HUES6 (cell line): ENCODE data around the gene TUBAL3.
"Not testable (repeated sequence)": the region's sequence is repeated elsewhere in the genome, so short reads cannot be mapped to it uniquely, and the experiment has no call there.

ENCODE experiments used
- H3K27ac ChIP-seq: 2 replicates; pipeline ENCODE4 v1.7.0; 2013; ENCODE audit warnings: low read depth, mild to moderate bottlenecking, low read length, inconsistent platforms
- H3K27me3 ChIP-seq: 2 replicates; pipeline ENCODE4 v1.6.1; 2013; ENCODE audit warnings: low read length; ENCODE audit not compliant: control insufficient read depth, insufficient read depth
- H3K36me3 ChIP-seq: 2 replicates; pipeline ENCODE4 v1.6.1; 2013; ENCODE audit warnings: low read length; ENCODE audit not compliant: control insufficient read depth, insufficient read depth
- H3K4me1 ChIP-seq: 2 replicates; pipeline ENCODE4 v1.6.1; 2013; ENCODE audit warnings: low read length; ENCODE audit not compliant: control insufficient read depth, insufficient read depth
- H3K4me3 ChIP-seq: 2 replicates; pipeline ENCODE4 v1.5.1; 2013; ENCODE audit warnings: low read depth, low read length
- H3K9ac ChIP-seq: one replicate; pipeline ENCODE4 v1.6.1; 2013; ENCODE audit warnings: mild to moderate bottlenecking, low read length
- H3K9me3 ChIP-seq: 2 replicates; pipeline ENCODE4 v1.6.1; 2013; ENCODE audit warnings: low read depth, low read length; ENCODE audit not compliant: control insufficient read depth, insufficient read depth

TUBAL3 gene

DNA sequence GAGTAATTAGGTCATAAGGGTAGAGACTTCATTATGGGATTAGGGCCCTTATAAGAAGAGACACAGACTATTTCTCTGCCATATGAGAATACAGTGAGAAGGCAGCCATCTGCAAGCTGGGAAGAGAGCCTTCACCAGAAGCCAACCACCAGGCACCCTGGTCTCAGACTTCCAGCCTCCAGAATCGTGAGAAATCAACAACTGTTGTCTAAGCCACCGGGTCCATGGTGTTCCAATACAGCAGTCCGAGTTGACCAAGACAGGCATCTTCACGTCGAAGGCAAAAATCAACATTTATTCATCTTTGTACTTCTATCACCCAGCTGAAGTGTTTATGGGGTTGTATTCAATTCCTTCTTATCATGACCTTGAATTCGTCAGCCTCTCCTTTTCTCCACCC lies 5.3 kb downstream of the TUBAL3 start:
- H3K4me3 ChIP-seq = no peak overlapping the region
- H3K9me3 ChIP-seq = no peaks in the 10 kb centered on the region
- no peak overlapping the region for H3K27ac ChIP-seq
- no peaks in the 10 kb centered on the region for H3K36me3 ChIP-seq
- H3K27me3 ChIP-seq = no peaks in the 10 kb centered on the region
- no peaks in the 10 kb centered on the region for H3K4me1 ChIP-seq
- no peak overlapping the region for H3K9ac ChIP-seq

GRCh38 chr10:5396556-5397300 lies 7.9 kb downstream of the TUBAL3 start:
- no peaks in the 10 kb centered on the region for H3K4me1 ChIP-seq
- H3K27ac ChIP-seq = no peak overlapping the region
- no peak overlapping the region for H3K9ac ChIP-seq
- H3K9me3 ChIP-seq = peaks cover 20% of the 10 kb centered on the region
- no peak overlapping the region for H3K4me3 ChIP-seq
- no peaks in the 10 kb centered on the region for H3K27me3 ChIP-seq
- H3K36me3 ChIP-seq = no peaks in the 10 kb centered on the region

GRCh38 chr10:5395168-5395567 lies 9.5 kb downstream of the TUBAL3 start:
- no peaks in the 10 kb centered on the region for H3K36me3 ChIP-seq
- H3K9ac ChIP-seq = no peak overlapping the region
- H3K27ac ChIP-seq = no peak overlapping the region
- H3K4me1 ChIP-seq = no peaks in the 10 kb centered on the region
- H3K27me3 ChIP-seq = no peaks in the 10 kb centered on the region
- H3K4me3 ChIP-seq = no peak overlapping the region
- peaks cover 35% of the 10 kb centered on the region for H3K9me3 ChIP-seq

DNA sequence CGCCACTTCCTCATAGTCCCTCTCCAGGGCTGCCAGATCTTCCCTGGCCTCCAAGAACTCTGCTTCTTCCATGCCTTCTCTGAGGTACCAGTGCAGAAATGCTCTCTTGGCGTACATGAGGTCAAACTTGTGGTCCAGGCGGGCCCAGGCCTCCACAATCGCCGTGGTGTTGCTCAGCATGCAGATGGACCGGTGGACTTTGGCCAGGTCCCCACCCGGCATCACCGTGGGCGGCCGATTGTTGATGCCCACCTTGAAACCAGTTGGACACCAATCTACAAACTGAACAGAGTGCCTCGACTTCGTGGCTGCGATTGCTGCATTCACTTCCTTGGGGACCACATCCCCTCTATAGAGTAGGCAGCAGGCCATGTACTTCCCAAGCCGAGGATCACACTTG lies 11.1 kb downstream of the TUBAL3 start:
- Histone ChIP-seq H3K4me1 (no peaks in the 10 kb centered on the region), H3K9ac (no peak overlapping the region), H3K9me3 (peaks cover 47% of the 10 kb centered on the region), H3K27me3 (no peaks in the 10 kb centered on the region), H3K36me3 (no peaks in the 10 kb centered on the region), H3K4me3 (no peak overlapping the region), H3K27ac (no peak overlapping the region)

- Histone ChIP-seq H3K9ac (no peak overlapping the region), H3K36me3 (no peaks in the 10 kb centered on the region), H3K27me3 (no peaks in the 10 kb centered on the region), H3K4me3 (no peak overlapping the region), H3K9me3 (peaks cover 49% of the 10 kb centered on the region), H3K27ac (no peak overlapping the region), H3K4me1 (no peaks in the 10 kb centered on the region)
These were observed 12.8 kb downstream of the TUBAL3 start for GRCh38 chr10:5391790-5392189.

GRCh38 chr10:5390607-5391205 lies 13.9 kb downstream of the TUBAL3 start:
- Histone ChIP-seq H3K4me1 (no peaks in the 10 kb centered on the region; the same call in 1 of the 2 replicates), H3K4me3 (no peak overlapping the region), H3K36me3 (no peaks in the 10 kb centered on the region), H3K27me3 (no peaks in the 10 kb centered on the region), H3K27ac (no peak overlapping the region), H3K9ac (no peak overlapping the region), H3K9me3 (peaks cover 49% of the 10 kb centered on the region)

DNA sequence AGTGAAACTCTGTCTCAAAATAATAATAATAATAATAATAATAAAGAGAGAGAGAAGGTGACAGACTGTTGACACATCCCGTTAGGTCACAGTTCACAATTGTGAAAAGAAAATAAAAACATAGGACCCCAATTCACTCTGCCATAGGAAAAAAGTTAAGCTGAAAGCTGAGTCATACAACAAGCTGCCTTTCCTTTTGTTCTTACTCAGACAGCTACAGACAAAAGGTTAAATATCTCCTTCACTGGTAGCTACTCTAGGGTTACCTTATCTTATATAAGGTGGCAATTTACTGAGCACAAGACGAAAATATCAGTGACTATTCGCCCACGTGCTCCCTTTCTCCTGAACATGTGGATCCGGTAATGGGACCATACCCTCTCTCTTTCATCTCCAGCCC lies 17.5 kb downstream of the TUBAL3 start:
- peaks cover 39% of the 10 kb centered on the region for H3K9me3 ChIP-seq
- no peaks in the 10 kb centered on the region; the same call in 1 of the 2 replicates for H3K4me1 ChIP-seq
- H3K27me3 ChIP-seq = no peaks in the 10 kb centered on the region
- no peak overlapping the region for H3K9ac ChIP-seq
- no peak overlapping the region for H3K27ac ChIP-seq
- H3K36me3 ChIP-seq = no peaks in the 10 kb centered on the region
- no peak overlapping the region for H3K4me3 ChIP-seq

DNA sequence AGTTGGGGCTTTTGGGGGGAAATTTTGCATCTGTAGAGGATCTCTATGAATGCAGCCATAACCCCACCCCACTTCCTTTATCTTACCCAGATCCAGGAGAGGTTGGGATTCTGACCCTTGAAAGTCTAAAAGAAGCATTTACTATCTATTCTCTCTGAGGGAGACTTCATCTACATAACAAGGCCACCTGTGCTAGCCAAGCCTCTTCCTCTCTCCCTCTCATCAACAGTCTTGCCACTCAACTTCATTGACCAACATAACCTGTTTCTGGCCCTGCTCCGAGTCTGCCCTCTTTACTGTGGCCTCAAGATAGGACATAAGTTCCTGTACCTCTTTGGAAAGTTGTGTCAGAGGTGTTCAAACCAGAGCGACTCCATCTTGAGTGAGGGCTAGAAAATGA lies 19.4 kb downstream of the TUBAL3 start:
- no peaks in the 10 kb centered on the region for H3K36me3 ChIP-seq
- H3K4me3 ChIP-seq = no peak overlapping the region
- no peaks in the 10 kb centered on the region for H3K27me3 ChIP-seq
- H3K27ac ChIP-seq = no peak overlapping the region
- no peak overlapping the region for H3K9ac ChIP-seq
- H3K4me1 ChIP-seq = no peaks in the 10 kb centered on the region; the same call in 1 of the 2 replicates
- peaks cover 20% of the 10 kb centered on the region for H3K9me3 ChIP-seq

GRCh38 chr10:5381187-5381586 lies 23.4 kb downstream of the TUBAL3 start:
- Histone ChIP-seq H3K27me3 (no peaks in the 10 kb centered on the region), H3K9ac (no peak overlapping the region), H3K27ac (no peak overlapping the region), H3K9me3 (0 out of 2 replicates have a peak, but pooled peaks cover 9% of the 10 kb centered on the region), H3K4me1 (no peaks in the 10 kb centered on the region; the same call in 1 of the 2 replicates), H3K4me3 (no peak overlapping the region), H3K36me3 (no peaks in the 10 kb centered on the region)

- not testable (repeated sequence) for H3K4me1 ChIP-seq, H3K9me3 ChIP-seq, H3K27me3 ChIP-seq, H3K27ac ChIP-seq, H3K4me3 ChIP-seq, H3K9ac ChIP-seq, H3K36me3 ChIP-seq
These were observed 24.2 kb downstream of the TUBAL3 start for GRCh38 chr10:5380395-5380794.

DNA sequence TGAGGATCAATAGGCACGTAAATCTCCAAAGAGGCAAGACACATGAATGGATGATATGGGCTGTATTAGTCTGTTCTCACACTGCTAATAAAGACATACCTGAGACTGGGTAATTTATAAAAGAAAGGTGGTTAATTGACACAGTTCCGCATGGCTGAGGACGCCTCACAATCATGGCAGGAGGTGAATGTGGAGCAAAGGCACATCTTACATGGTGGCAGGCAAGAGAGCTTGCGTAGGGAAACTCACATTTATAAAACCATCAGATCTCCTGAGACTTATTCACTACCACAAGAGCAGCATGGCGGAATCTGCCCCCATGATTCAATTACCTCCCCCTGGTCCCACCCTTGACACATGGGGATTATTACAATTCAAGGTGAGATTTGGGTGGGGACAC lies 25.4 kb downstream of the TUBAL3 start:
- H3K27me3 ChIP-seq, H3K9me3 ChIP-seq, H3K4me1 ChIP-seq, H3K9ac ChIP-seq, H3K27ac ChIP-seq, H3K4me3 ChIP-seq, H3K36me3 ChIP-seq: not testable (repeated sequence)
